Measurements from ENCODE around the gene NEK1. TPM values are rescaled to one million over a fixed set of nuclear protein-coding genes. Genes with fewer than 3 reads are reported as not detected.
"Not testable (repeated sequence)": the region's sequence is repeated elsewhere in the genome, so short reads cannot be mapped to it uniquely, and the experiment has no call there.

NEK1 gene
- total RNA-seq, 1 donor from 2014 or later, result 21.5 TPM

DNA sequence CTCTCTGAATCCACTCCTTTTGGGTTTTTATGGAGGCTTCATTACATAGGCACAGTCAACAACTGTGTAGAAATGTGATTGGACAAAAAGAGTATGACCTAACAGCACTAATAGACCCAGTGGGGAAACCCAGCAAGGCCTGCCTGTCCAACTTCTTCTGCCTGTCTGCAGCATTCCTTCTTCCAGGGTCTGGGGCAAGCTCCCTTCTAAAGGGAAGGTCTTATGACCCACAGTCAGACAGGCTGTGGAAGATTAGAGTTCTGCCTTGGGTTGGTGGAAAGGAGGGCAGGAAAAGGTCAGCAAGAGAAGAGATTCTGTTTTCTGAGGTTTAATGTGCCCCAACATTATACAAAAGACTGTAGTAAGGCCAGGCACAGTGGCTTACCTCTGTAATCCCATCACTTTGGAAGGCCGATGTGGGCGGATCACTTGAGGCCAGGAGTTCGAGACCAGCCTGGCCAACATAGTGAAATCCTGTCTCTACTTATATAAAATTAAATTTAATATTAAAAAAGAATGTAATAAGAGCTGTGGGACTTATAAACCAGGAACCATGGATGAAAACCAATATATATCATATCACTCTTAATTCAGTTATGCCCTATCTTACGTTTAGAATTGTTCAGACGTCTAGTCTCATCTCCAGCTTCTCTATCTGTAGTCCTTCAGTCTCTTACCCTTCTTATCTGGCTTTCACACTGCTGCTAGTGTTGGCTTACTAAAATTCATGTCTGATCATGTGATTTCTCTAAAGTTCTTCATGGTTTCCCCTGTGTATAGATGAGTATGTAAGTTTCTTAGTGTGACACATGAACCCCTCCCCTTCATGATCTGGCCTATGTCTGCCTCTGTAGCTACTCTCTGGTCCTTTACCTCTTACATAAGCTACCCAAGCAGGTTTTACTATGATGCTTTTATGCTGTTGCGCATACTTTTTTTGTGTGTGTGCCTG, 14.2 kb upstream of the NEK1 start:
- no peak for DNase-seq

DNA sequence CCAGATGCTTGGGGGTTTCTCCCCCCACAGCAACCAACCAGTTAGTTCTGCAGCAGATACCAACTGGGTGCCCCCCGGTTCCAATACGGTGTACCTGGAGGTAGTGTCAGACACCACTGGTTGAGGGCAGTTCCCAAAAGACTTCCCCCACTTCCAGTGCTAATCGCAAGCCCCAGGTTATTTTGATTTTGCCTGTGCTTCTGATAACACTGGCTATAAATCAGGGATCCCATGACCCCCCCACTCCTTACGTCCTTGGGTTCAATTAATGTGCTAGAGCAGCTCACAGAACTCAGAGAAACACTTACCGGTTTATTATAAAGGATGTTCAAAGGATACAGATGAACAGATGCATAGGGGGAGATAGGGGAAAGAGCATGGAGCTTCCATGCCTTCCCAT, 13.5 kb upstream of the NEK1 start:
- DNase-seq, result no peak

DNA sequence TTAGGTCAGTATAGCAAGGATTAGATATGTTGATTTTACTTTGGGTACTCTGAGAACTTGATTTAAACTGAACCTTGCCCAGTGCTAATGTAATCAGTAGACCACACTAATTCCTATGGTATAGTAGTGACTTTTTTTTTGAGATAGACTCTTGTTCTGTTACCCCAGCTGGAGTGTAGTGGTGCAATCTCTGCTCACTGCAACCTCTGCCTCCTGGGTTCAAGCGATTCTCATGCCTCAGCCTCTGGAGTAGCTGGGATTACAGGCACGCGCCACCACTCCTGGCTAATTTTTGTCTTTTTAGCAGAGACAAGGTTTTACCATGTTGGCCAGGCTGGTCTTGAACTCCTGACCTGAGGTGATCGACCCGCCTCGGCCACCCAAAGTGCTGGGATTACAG, 11.6 kb upstream of the NEK1 start:
- not testable (repeated sequence) for DNase-seq

DNA sequence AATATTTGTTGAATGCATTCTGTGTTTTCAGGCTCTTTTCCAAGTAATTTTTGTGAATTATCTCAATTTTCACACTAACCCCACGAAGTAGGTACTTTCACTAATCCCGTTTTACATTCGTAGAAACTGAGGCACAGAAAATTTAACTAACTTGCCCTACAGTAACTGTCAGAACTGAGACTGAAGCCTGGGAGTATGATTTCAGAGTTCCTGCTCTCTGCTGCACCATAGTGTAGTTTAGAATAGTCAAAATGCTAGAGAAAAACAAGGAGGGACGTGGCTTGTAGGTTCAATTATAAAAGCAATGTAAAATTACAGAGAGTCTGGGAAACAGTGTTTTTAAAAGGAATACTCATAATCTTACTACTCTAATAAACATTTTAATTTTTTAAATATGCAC, 10.2 kb upstream of the NEK1 start:
- no peak for DNase-seq

DNA sequence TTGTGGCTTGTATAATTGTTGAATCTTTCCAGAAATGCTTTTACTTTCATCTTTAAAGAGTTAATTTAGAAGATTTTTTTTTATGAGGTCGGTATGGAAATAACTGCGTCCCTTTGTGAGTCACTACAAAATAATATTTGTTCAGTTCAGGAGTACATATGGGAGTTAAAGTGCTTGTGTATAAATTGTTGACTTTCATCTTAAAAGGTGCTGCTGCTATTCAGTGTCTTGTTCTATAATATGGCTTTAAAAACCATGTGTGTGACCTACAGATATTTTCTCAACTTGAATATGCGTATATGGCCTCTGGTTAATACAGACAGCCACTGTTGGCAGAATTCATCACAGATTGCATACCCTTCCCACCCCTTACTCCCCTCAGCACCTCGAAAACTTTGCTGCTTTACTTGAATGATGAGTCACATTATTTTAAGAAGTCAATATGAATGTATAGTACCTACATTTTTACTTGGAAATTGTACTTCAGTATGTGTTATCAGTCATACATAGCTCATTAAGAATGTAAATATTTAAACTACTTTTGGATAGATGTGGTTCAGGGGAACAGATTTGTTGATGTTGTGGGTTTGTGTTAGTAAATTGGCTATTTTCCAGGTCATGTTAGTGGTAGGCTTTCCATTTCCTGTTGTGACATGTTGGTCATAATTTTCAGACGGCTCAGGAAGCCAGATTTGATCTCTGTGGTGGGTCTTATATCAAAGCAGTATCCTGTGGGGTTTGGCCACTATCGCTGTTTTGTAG, 9.5 kb upstream of the NEK1 start:
- no peak for DNase-seq

DNA sequence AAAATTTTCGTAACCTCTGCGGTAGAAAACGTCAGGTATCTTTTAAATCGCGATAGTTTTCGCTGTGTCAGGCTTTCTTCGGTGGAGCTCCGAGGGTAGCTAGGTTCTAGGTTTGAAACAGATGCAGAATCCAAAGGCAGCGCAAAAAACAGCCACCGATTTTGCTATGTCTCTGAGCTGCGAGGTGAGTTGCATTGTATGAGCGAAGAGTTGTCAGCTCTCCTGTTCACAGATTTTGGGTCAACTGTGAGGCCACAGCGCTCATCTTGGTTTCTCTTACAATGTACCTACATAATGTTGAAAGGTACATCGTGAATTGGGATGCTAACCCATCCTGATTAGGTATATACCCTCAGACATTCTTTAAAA, 8.5 kb upstream of the NEK1 start:
- DNase-seq, result no peak

DNA sequence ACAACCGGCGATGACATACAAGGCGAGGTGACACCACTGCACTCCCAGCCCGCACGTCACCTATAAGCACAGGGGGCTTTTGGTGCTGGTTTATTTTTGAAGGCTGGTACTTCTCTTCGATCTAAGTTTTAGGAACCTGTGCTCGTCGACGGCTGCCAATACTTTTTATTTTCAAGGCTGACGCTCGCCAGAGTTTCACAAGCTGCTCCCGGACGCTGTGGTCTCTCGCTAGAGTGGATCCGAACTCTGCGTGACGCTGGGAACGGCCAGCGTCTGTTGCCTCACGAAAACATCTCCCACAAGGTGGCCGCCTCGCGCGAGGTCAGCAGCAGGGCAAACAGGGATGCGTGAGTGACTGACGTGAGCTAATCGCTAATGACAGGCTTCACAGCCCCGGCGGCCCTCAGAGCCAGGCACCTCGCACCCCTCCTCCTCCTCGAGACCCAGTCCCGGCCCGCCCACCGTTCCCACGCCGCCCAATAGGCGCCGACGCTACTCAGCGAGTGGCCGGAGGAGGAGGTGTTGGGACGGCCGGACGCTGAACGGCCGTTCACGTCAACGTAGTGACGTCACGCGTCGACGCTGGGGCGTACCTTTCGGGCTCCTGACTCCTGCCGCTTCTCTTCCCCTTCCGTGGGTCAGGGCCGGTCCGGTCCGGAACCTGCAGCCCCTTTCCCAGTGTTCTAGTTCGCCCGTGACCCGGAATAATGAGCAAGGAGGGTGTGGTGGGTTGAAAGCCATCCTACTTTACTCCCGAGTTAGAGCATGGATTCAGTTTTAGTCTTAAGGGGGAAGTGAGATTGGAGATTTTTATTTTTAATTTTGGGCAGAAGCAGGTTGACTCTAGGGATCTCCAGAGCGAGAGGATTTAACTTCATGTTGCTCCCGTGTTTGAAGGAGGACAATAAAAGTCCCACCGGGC, 7.8 kb upstream of the NEK1 start, which contains the start of gene CLCN3:
TSS of gene CLCN3 (plus strand) at position 621 of the 922 bp plus-strand sequence. CDS start 15,351 bp downstream, outside the sequence.
- DNase-seq, result peak; percentile 94

DNA sequence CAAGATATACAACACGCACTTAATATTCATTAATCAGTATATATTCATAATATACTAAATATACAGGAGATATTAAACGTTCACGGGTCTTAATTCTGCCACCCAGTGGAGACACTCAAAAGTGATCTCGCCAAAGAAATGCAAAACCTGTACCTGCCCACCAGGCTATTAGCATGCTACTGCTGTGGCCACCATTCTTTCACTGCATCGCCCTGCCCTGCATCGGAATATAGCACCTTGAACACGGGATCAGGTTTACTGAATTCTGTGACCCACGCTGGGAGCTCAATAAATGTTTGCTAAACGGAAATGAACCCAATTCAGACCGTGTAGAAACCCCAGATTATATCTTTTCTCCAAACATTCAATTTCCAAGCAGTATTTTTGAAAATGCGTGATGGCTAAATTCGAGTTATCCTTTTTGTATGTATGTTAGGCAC, 7.2 kb upstream of the NEK1 start:
- peak; percentile 71 for DNase-seq

DNA sequence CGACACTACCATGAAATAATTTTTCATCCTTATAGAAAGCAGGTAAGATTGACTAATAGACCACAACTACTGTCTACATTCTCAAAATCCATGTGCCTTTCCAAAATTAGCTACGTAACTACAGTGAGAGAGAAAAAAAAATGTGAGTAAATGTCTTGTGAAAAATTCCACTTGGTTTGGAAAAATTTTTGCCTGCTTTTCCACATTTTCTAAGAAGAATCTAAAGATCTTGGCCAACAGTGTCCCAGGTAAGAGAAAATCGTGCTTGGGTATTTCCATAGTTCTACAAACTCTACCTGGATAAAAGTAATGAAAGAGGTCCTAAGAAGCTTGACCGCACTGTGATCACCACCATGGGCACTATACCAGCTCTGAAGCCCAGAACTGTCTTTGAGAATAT, 6.6 kb upstream of the NEK1 start:
- no peak for DNase-seq

DNA sequence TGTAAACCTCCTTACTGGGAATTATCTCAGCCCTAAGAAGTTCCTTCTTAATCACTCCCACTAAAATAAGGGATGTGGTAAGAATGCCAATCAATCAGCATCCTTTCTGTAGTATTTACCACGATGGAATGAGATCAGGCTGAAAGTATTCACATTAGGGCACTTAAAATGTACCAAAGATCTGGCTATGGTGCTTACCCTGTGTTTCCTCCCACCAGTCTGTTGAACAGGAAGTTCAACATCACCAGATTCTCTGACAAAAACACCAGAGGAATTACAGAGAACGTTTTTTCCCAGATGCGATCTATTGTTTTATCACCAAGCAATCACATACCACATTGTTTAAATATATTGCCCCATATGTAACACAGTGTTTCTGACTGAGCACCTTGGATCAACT, 5.9 kb upstream of the NEK1 start:
- DNase-seq, result no peak

DNA sequence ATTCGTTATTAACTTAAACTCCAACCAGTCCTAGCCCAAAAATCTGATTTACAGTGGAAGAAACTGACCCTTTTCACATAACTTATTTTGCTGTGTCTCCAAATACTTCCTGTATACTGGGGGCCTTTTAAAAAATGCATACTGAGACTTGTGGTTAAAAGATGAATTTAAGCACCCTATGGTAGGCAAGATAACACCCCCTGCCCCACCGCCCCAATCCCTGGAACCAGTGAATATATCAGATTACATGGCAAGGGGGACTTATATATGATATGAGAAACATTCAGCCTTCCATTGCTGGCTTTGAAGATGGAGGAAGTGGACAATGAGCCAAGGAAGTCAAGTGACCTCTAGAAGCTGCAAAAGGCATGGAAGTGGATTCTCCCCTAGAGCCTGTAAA, 4.9 kb upstream of the NEK1 start:
- no peak for DNase-seq

DNA sequence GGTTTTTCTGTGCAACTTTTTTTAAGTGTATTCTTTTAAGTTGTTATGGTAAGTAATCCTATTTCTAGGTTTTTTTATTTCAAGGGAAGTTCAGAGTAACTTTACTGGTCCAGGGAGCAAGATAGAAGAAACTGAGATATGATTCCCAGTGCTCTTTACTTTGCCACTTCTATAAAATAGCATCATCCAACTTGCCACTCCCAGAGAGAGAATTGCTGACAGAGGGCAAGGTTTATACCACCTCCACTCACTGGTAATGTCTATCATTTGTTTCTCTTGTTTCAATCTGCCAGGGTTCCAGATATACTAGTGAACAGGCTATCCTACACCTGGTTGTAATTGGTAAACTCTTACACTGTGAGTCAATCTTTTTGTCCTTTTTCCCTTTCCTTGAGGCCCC, 4.5 kb upstream of the NEK1 start:
- no peak for DNase-seq

DNA sequence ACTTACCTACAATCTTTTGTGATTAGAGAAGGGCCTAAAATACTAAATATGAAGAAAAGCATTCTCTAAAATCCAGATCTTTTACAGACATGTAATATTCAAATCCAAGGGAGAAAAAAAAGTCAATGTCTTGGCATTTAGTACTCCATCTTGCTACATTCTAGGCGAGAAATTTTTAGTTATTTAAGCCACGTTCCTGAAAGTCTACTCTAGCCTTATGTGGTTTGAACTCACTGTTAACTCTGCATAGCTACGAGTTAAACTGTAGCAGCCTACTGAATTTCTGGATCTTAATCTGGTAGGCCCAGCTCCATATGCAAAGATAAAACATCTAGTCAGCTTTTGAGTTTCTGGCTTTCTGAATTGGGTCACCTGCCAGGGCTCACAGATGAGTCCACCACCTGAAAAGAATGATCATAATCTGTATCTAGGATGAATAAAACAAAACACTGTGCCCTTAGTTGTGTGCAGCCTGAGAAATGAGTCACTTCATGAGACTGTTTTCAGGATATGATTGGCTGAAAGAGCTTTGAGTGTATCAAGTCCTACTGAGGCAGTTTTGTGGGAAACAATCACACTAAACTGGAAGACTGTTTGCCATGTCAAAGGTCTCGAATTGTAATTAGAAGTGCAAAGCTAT, 3.2 kb upstream of the NEK1 start:
- DNase-seq, result no peak

DNA sequence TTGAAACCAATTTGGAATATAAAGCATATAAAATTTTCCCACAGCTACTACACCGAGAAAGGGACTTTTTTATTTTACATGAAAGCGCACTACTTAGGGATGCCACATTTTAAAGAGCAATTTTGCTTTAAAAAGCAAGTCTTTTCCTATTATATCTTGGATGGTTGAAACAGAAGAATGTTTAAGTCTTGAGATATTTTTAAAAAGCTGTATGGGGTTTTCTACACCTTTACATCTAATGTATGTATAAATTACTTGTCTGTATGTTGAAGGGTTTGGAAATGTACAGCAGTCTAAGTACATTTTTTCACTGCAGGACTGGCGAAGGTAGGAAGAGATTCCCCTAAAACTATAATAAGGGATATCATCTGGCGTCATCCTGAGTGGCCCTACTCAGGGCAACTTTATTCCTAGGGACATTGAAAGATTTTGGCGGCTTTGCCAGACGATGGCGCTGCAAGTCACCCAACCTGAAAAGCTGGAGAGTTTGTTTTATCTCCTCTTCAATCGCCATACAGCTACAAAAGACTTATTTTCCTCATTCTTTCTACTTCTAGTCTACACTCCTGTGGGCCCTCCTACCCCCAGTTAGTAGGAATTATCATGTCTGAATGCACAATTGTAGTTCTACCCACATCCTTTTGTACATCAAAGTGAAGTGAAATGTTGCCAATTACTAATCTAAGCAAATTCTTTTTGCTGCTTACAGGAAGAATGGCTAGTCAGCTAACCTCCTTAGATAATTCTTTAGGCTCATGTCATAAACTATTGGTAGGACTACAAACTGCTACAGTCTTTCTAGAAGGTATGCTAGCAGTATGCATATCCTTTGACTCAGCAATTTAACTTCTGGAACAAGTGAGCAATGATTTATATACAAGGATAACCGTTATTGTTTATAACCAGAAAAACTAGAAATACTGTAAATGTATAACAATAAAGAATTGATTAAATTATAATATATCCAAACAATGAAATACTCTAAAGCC, 782 bp upstream of the NEK1 start:
- peak; percentile 64 for DNase-seq

DNA sequence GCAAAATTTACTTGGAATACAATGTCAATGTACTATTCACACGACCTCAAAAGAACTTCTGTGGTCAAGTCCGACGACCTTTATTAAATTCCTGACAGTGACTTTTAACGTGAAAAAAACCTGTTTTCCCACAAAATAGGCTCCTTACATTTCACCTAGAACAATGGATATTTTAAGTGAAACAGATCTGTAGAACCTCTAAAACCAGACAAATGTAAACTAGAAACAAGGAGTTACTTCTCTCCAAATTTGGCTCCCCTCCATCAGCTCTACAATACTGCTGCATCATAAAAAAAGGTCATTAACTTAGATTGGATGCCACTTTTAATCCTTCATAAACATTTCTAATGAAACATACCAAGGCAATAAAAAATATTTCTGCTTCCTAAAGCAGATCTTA, 1.2 kb downstream of the NEK1 start:
- no peak for DNase-seq

DNA sequence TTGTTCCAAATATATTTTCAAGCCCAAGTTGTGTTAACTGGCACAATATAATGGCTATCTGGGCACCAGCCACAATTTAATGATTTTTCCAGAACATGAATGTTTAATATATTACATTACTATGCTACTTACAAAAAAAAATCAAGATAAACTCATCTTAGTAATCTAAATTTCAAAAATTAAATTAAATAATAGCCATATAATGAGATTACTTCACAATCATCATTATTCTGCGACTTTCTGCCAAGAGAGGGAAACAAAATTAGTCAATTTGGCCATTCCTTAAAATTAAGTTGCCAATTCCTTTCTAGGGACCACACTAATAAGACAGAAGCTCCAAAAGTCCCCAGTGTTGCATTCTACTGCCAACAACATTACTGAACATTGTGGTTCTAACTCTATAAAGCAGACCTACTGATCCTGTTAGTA, 7.5 kb downstream of the NEK1 start:
- no peak for DNase-seq

DNA sequence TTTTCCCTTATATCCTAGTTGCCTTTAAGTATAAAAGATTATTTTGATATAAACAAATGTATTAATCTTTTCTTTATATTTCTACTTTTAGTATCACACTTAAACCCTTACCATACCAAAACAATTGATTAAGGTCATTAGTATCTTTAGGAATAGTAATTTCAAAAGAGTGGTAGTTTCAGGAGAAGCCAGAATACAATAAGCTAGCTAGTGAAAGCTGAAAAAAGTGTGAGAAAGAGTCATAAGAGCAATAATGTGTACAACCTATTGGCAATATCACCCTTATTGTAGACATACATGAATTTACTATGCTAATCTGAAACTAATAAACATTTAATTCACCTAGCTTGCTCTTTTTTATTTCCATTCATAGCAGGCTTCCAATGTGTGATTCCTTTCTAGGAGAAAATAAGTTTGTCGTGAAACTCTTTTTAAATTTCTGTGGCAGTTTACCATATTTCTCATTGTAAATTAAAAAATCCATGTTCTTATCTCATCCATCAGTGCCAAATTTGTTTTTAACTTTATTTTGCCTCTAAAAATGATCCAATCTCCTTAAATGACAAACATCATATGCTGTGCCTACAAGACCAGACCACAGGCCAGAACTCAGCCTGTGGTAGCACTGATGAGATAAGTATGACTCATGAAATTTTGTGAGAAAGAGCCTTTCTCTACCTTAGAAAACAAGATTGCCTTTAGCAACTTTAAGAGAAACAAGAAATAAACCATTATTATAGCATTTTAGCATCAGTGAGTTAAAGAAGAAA, 8.1 kb downstream of the NEK1 start:
- DNase-seq, result no peak

DNA sequence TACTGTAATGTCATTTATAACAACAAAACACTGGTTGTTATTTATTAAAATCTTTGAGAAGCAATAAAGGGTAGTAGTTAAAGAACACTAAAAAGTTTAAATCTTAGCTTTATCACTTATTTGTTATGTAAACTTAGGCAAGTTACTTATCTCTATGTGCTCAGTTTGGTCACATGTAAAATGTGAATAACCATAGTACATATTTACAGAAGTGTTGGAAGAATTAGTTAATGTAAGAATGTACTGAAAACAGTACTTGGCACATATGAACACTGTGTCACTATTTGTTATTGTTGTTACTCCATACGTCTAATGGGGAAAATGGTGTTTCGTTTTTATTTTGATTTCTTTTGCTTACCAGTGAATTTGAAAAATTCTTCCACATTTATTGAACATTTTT, 9.1 kb downstream of the NEK1 start:
- DNase-seq, result no peak

DNA sequence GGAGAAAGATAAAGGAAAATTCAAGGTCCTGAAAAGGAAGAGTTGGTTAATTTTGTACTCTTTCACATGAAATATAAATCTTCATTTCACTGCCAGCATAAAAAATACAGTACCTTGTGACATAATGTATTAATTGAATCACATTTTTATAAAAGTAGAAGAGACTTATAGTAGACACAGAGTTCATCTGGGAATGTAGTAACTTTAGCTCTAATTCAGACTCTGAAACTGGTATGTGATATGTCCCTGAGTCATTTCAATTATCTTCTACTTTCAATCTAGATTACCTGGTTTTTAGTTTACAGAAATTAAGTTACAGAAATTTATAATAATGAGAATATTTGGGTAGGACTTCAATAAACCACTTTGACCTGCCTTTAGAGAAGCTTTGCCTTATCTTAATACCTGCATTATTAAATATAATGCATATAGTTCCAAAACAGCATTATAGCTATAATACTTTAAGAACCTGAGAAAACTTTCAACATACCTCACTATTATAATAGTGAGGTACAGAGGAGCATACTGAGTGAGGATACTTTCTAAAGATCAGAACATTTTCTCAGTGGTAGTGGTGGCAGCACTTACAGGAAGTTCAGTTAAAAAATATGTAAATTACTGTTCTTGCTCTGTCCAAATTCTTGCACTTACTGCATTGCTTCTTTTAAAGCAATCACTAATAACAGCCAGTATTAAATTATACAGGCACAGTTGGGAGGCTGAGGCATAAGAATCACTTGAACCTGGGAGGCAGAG, 11.2 kb downstream of the NEK1 start:
- DNase-seq, result no peak

All from skin of body (tissue), 2 donors.